Osteocyte (in vitro differentiated cells): ENCODE data around the gene MSL3. TPM values are rescaled to one million over a fixed set of nuclear protein-coding genes. Genes with fewer than 3 reads are reported as not detected.

Experiments
- DNase-seq: peaks from one replicate; pipeline ENCODE4 v3.0.0; 2021; ENCODE audit warnings: mixed read lengths; ENCODE audit not compliant: unreplicated experiment; ENCODE audit errors: extremely low spot score
- H3K27ac Mint-ChIP-seq: one replicate; pipeline ENCODE4 v1.8.0; 2021; ENCODE audit warnings: mild to moderate bottlenecking, mixed read lengths; ENCODE audit not compliant: unreplicated experiment
- H3K27me3 Mint-ChIP-seq: one replicate; pipeline ENCODE4 v1.8.0; 2021; ENCODE audit warnings: mixed read lengths; ENCODE audit not compliant: unreplicated experiment
- H3K36me3 Mint-ChIP-seq: one replicate; pipeline ENCODE4 v1.8.0; 2021; ENCODE audit warnings: mixed read lengths; ENCODE audit not compliant: unreplicated experiment
- H3K4me1 Mint-ChIP-seq: one replicate; pipeline ENCODE4 v1.8.0; 2021; ENCODE audit warnings: mixed read lengths; ENCODE audit not compliant: unreplicated experiment
- H3K4me3 Mint-ChIP-seq: one replicate; pipeline ENCODE4 v1.8.0; 2021; ENCODE audit warnings: mild to moderate bottlenecking, moderate library complexity, mixed read lengths; ENCODE audit not compliant: unreplicated experiment
- H3K9me3 Mint-ChIP-seq: one replicate; pipeline ENCODE4 v1.8.0; 2021; ENCODE audit warnings: mixed read lengths; ENCODE audit not compliant: unreplicated experiment
- CTCF ChIP-seq: fragments of 200-600 bp; sonication (generic); IDR thresholded peaks from 2 replicates; pipeline ENCODE4 v1.5.0; 2021; ENCODE audit warnings: antibody characterized with exemption, mild to moderate bottlenecking, moderate library complexity
- total RNA-seq: library from RNA; stranded (reverse); gene quantifications from 2 replicates; pipeline ENCODE4 v1.2.1, GENCODE V29; 2021

MSL3 gene
- total RNA-seq, 1 donor from 2014 or later, result 27.8 TPM

- DNase-seq, result no peak
- no peaks in the 10 kb centered on the region for H3K36me3 Mint-ChIP-seq
- H3K4me3 Mint-ChIP-seq, result no peak overlapping the region
- peaks cover 1% of the 10 kb centered on the region for H3K27me3 Mint-ChIP-seq
- H3K9me3 Mint-ChIP-seq, result no peaks in the 10 kb centered on the region
- no peaks in the 10 kb centered on the region for H3K4me1 Mint-ChIP-seq
- TF ChIP-seq CTCF, result no peak
- no peak overlapping the region for H3K27ac Mint-ChIP-seq
Measured at GRCh38 chrX:11813341-11813740, 55.3 kb downstream of the MSL3 start.

Other genes with a start within 250 kb of the MSL3 start
- 3.5 and 4.2 TPM in 2 replicates for gene ARHGAP6, start 92.3 kb upstream of the MSL3 start, total RNA-seq